Stimulated activated CD8-positive, alpha-beta memory T cell treated with anti-CD3 and anti-CD28 coated beads, Interleukin-7, amount 100 ng/mL, for 24 hours (primary cell): ENCODE data around the gene TEX44.
"Not testable (repeated sequence)": the region's sequence is repeated elsewhere in the genome, so short reads cannot be mapped to it uniquely, and the experiment has no call there.

Source experiments
- DNase-seq: peaks from one replicate; pipeline ENCODE4 v3.0.0-alpha.2; 2020; ENCODE audit warnings: low read depth

Gene TEX44

DNA sequence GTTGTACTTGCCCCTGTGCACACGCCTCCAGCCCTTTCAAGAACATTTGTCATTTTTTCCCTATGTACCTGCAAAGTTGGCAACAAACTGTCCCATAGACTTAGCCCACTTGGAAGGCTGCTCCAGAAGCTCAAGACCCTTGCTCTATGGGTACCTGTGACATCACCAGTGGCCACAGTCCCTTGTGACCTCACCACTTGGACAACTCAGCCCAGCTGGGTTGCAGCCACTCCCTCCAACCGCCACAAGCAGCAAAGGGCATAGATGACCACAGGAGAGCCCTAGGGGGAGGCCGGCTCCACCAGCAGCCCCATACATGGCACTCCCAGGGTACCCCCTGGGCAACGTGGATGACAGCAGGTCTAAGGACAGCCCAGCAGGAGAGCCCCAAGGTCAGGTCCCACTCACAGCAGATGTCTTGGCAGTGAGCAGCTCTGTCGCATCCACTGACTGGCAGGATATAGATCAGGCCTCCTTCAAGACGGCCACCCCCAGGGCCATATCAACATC is at the start of gene TEX44:
TEX44 (plus strand) TSS at position 229 of the 510 bp plus-strand sequence; CDS start at position 317, 88 bp downstream.
- no peak for DNase-seq

DNA sequence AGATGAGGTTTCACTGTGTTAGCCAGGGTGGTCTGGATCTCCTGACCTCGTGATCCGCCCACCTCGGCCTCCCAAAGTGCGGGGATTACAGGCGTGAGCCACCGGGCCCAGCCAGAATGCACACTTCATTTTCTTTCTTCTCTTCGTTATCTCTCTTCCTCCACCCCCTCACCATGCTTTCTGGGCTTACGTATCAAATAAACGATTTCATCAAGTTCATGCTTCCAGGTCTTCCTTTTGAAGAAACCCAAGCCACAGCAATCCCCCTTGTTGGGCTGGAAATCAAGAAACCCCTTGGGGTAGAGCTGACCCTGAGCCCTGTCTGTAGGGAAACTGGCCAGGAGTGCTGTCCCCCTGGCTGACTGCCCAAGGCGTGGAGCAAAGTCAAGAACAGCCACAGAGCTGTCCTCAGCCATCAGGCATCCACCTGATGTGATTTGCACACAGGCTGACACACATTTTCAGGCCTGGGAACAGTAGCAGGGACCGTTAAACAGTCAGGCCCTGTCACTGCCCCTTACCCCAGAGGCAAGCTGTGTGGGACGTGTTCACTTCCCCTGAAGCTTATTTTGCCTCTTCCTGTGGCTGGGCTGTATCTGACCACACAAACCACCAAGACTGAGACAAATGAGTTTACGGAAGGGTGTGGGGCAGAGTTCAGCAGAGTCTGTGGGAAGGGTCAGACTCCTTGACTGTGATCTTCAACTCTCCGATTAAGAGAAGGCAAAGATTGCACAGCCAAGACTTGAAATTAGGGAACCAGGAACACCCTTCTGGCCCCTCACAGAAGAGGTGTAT is 47.4 kb upstream of the TEX44 start:
- DNase-seq, result peak; percentile 25

DNA sequence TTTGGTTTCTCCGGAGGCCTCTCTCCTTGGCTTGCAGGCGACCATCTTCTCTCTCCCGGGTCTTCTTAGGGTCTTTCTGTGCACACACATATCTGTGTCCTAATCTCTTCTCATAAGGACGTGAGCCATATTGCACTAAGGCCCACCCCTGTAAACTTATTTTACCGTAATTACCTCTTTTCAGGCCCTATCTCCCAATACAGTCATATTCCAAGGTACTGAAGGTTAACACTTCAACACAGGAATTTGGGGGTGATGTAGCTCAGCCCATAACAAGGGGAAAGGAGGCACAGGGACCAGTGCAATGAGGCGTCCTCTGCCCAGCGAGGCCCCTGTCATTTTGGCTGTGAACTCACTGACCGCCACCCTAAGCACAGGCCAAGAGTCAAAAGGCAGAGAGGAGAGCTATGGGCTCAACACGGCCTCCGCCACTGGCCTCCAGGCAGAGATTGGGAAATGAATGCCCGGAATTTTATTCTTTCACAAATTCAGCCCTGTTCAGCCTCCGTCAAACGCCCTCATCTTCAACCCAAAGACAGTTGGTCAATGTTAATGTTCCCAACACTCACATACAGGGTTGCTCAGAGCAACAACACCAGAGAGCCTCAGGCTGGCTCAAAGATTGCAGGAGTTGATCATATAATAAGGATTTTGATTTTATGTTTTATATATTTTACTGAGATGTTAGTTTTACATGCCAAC is 46.5 kb upstream of the TEX44 start:
- DNase-seq, result no peak

DNA sequence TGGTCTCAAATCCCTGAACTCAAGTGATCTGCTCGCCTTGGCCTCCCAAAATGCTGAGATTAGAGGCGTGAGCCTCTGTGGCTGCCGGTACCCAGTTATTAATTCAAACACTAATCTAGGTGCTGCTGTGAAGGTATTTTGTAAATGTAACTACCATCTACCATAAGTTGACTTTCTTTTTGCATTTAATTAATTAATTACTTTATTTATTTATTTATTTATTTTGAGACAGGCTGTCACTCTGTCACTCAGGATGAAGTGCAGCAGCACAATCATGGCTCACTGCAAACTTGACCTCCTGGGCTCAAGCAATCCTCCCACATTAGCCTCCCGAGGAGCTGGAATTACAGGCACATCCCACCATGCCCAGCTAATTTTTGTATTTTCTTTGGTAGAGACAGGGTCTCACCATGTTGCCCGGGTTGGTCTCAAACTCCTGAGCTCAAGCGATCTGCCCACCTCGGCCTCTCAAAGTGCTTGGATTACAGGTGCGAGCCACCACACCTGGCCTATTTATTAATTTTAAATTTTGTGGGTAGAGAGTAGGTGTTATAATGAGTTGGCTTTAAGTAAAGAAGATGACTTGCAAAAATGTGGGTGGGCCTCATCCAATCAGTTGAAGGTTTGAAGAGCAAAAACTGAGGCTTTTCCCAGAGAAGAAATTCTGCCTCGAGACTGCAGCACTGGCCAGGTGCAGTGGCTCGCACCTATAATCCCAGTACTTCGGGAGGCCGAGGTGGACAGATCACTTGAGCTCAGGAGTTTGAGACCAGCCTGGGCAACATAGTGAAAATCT is 45.2 kb upstream of the TEX44 start:
- DNase-seq, result no peak

DNA sequence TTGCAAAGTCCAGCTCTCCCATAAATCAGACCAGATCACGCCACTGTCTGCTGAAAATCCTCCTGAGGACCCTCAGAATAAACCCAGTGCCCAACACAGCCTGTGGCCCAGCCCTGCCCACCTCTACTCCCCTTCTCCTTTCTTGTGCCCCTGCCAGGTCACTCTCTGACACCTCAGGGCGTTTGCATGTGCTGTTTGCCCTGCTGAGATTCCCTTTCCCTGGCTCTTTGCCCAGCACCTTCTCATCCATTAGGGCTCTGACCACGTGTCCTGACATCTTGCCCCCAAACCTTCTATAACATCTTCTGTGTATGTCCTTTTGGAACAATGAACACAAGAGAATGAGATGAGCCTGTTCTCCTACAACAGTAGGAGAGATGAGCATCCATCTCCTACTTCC is 43.9 kb upstream of the TEX44 start:
- DNase-seq, result no peak

DNA sequence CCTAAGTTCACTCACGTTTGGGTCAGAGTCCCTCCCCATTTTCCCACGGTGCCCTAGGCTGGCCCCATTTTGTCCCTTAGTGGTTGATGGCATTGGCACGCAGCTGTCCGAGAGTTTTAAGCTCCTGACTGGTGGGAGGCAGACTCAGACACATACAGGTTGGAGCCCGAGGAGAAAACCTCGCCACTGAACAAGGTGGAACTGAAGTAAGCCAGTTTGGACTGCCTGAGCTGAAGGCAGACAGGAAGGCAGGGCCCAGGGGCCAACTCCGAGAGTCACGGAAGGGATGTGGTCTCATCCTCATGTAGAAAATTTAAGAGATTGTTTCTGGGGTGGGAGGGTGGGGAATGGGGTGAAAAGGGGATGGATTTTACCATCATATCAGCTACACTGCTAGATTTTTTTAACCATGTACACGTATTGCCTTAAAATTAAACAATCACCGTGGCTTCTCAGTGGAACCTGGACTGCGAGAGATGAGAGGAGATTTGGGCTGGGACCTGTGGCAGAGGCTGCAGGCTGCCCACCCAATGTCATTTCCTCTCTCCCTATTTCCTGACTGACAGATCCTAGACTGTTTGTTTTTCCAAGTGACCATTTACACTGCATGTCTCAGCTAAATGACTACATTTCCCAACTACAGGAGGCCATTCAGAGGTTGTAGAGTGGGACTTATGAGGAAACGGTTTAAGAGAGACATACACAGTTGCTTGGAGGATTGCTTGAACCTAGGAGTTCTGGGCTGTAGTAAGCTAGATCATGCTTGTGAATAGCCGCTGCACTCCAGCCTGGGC is 43.0 kb upstream of the TEX44 start:
- no peak for DNase-seq

DNA sequence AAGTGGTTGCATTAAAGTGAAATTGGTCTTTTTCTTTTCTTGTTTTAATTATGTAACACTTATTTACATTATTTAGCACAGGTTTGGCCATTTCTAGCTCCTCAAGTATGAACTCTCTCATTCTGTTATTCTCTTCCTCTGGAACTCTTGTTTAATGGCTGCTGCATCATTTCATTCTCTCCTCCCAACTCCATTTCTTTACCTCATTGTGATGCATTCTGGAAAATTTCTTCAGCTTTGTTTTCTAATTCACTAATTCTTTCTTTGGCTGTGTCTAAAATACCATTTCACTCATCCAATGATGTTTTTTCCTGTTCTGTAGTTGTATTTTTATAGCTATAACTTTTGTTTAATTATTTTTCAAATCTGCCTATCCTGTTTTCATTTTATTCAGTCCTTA is 39.9 kb upstream of the TEX44 start:
- DNase-seq, result no peak

DNA sequence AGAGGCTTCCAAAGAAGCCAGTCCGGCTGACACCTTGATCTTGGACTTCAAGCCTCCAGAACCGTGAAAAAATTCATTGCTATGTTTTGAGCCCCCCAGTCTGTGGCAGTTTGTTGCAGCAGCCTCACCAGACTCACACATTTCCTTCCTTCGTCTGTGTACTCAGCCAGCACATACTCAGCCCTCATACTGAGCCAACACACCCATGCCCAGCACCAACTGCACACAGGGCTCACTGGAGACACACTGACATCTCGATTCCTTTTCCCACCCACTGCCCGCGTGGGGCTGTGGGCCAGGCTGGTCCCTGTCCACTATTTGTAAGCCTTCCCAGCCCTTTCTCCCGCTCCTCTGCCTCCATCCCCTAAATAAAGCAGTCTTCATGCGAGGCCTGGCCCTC is 38.3 kb upstream of the TEX44 start:
- DNase-seq, result no peak

DNA sequence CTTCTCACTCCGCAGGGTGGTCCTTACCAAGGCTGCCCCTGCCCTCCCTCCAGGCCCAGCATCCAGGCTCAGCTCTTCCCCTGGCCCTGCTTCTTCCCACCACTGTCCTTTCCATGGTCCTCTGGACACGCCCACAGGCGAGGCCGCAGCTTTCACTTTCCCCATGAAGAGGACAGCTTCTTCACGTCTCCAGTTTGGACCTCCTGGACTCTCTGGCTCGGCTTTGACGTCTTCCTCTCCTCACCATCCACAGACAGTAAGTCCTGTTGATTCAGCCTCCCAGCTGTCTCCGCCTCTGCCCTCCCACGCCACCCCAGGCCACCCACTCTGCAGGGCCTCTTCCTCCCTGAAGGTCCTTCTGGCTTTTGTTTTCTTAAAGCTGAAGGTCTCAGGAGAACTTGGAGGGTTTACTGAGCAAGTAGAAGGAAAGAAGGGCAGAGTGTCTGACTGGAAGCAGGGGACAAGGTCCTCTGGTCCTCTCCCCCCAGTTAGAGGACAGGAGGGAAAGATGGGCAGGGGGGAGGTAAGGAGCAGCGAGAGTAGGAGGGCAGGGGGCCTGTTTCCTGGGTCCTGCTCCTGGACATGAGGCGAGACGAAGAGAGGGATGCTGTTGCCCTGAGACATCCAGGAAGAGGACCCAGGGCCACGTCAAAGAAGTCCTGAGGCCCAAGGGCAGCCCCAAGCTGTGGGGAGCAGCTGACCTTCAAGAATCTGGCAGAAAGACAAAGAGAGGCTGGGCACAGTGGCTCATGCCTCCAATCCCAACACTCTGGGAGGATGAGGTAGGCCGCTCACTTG is 37.7 kb upstream of the TEX44 start:
- DNase-seq, result no peak

DNA sequence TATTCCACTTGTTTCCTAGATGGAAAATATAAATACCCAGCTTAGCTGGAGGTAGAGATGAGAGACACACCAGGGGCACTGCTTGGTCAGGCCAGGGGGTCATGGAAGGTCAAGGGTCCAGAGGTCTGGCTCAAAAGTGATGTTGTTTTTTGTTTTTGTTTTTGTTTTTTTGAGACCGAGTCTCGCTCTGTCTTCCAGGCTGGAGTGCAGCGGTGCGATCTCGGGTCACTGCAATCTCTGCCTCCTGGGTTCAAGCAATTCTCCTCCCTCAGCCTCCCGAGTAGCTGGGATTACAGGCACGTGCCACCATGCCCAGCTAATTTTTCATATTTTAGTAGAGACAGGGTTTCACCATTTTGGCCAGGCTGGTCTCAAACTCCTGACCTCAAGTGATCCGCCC is 36.2 kb upstream of the TEX44 start:
- DNase-seq, result not testable (repeated sequence)

DNA sequence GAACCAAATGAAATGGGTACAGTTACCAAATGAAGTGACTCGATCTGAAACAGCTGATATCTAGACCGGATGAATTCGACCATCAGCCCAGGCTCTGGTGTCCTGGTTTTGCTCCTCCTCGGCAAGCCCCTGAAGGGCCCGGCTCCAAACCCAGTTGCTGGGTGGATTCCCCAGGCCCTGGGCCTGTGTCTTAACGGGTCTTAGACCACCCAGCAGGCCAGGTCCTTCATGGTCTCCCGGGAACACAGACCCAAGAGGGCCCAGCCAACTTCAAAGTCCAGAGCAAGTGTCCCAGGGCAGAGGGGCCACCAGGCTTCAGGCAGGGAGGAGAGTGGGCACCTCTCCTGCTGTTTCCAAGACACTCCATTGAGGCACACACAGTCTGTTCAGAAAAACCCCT is 35.7 kb upstream of the TEX44 start:
- DNase-seq, result no peak

DNA sequence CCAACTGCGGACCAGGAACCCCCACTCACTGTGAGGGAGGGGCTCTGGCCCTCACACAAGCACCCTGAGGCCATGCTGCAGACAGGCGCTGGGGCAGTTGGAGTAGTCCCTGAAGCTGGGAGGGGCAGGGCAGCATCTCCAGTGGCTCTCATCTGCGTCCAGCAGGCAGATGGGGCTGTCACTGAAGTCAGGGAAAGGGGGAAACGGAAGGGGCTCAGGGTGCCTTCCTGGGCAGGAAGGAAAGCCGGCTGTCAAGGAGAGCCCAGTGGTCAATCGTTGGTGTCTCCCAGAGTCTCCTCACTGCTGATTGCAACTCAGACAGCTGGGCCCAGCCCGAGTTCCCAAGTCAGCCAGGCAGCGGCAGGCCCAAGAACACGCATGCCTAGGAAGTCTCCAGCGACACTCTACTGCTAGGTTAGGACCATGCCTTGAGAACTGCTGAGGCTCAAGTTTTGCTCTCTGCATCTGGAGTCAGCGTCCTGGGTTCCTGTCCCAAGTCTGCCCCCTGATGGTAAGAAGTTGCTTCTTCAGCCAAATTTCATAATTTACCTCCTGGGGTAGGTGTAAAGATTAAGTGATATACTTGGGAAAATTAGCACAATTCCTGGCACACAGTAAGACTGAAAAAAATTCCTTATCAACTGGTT is 35.0 kb upstream of the TEX44 start:
- DNase-seq, result peak; percentile 17

DNA sequence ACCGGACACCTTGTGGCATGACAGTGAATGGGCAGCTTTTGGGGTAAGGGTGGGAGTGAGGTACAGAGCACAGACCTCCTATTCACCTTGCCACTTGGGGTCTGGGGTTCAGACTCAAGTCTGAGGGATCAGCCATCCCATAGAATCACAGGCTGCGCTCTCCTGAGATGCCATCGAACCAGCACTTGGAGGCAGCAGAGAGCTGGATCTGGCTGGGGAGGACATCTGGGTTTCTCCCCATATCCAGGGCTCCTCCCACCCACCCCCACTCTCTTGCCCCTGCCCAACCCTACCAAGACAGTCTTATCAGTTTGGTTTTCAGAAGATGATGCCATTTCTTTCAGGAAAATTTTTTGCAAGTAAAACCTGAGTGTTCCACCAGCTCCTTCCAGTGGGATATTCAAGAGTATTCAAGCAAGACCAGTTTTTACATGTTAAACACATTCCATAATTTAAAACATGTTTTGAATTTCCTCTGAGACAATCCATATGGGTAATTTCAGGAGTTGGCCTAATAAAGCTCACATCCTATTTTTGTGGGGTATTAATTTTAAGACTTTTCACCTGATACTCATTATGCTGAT is 29.2 kb upstream of the TEX44 start:
- DNase-seq, result no peak

DNA sequence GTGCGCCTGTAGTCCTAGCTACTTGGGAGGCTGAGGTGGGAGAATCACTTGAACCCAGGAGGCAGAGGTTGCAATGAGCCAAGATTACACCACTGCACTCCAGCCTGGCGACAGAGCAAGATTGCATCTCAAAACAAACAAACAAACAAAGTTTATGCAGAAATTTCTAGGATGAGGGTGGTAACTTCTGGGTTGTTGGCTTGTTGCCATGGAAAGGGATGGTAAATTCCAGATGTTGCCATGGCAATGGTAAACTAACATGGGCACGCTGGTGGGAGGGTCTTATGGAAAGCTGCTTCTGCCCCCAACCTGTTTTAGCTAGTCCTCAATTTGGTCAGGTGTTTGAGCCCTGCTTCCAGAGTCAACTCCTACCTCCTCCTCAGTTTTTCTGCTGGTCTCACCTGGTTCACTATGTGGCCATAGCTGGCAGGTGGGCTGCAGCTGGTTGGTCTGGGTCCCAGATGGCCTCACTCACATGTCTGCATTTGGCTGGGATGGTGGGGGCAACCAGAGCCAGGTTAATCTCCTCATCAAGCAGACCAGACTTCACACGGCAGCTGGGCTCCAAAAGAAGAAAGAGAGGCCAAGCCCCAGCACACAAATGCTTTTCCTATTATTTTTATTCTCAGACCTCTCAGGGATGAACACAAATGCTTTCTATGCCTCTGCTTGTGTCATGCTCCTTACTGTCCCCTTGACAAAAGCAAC is 26.6 kb upstream of the TEX44 start:
- DNase-seq, result no peak

DNA sequence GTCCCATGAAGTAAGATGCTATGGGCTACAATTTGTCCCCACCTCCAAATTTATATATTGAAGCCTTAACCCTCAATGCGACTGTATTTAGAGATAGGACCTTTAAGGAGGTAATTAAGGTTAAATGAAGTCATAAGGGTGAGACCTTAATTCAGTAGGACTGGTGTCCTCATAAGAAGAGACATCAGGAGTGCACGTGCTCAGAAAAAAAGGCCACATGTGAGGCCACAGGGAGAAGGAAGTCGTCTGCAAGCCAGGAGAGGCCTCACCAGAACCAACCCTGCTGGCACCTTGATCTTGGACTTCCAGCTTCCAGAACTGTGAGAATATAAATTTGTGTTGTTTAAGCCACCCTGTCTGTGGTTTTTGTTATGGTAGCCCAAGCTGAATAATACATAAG is 25.5 kb upstream of the TEX44 start:
- DNase-seq, result no peak

DNA sequence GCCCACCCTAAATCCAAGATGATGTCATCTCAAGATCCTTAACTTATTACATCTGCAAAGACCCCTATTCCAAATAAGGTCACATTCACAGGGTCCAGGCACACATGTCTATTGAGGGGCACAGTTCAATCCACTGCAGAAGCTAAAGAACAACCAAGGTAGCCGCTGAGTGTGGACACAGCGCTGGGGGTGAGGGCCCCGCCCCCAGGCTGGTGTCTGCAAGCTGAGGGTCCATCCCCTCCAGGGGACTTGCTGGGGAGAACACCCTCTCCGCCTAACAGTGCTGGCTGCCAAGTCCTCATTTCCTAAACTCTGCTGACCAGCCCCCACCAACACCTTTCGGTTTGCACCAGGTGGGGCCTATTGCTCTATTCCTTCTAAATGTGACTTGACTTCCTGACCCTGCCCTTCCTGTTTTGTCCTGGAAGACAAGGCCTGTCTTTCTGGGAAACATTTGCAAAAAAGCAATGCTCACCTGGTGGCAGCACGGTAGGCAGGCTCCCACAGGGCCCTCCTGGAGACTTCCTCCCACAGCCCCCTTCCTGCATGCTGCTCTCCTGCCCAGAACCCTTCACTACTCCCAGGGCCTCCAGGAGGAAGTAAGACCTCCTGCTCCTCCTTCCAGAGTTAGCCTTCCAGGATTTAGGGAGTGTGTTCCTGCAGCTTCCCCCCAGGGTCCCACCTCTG is 24.4 kb upstream of the TEX44 start:
- no peak for DNase-seq

DNA sequence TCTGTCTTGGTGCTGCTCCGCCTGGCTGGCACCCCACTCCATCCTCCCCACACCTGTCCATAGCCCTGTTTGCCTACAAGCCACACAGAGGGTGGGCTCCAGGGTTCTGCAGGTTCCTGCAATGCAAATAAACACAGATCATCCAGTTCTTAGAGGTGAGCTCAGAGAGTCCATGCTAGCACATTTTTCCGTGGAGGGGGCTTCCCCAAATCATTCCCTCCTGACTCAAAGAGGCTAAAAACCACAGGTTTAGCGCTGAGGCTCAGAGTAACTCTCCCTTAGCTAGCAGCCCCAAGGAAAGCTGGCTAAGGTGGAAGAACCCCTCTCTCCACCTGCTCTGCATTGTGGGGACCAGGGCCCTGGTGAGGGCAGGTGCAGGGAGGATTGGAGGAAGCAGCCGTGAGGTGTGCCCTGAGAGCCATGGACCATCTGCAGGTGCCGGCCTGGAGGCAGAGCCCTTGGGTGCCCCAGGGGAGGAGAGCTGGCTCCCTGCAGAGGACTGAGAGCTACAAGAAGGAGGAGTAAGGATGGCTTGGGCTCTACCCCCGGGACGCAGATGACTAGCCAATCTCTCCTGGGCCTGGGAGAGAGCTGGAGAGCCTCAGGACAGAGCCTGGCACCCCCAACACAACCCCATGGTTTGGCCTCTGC is 23.8 kb upstream of the TEX44 start:
- no peak for DNase-seq

DNA sequence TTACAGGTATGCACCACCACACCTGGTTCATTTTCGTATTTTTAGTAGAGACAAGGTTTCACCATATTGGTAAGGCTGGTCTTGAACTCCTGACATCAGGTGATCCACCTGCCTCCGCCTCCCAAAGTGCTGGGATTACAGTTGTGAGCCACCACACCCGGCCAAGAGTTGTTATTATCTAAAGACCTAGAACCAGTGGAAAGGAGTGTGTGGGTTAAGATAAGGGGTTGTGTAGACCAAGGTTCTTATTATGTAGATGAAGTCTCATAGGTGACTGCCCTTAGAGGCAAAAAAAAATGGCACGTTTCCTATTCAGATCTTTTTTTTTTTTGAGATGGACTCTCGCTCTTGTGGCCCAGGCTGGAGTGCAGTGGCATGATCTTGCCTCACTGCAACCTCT is 21.7 kb upstream of the TEX44 start:
- not testable (repeated sequence) for DNase-seq
